SIG-M5 treated with dmso at 0.1 percent for 504 hours (cell line): ENCODE measurements around the gene CTNNA2.
A peak's percentile ranks its signal among the peaks of the same experiment; 100 is the strongest.

ENCODE experiments used
- DNase-seq: peaks from one replicate; lab custom pipeline; 2025; ENCODE audit not compliant: unreplicated experiment; lab: John Stamatoyannopoulos, UW

Gene CTNNA2

GRCh38 chr2:80255918-80256781, 743.3 kb downstream of the CTNNA2 start:
- no peak for DNase-seq

GRCh38 chr2:80256782-80257167, 743.9 kb downstream of the CTNNA2 start:
- peak; percentile 0 for DNase-seq

- DNase-seq: no peak
These were observed 744.6 kb downstream of the CTNNA2 start for GRCh38 chr2:80257450-80257849.

GRCh38 chr2:80258341-80258740, 745.5 kb downstream of the CTNNA2 start:
- no peak for DNase-seq

GRCh38 chr2:80258793-80259192, 745.9 kb downstream of the CTNNA2 start:
- no peak for DNase-seq

- no peak for DNase-seq
These were observed 746.4 kb downstream of the CTNNA2 start for GRCh38 chr2:80259292-80259691.

GRCh38 chr2:80266231-80266630, 753.4 kb downstream of the CTNNA2 start:
- DNase-seq: no peak

- no peak for DNase-seq
These were observed 757.0 kb downstream of the CTNNA2 start for GRCh38 chr2:80269806-80270205.

- no peak for DNase-seq
These were observed 767.7 kb downstream of the CTNNA2 start for GRCh38 chr2:80280598-80280997.

GRCh38 chr2:80281049-80281448, 768.2 kb downstream of the CTNNA2 start:
- DNase-seq: no peak

GRCh38 chr2:80288576-80288975, 775.7 kb downstream of the CTNNA2 start:
- no peak for DNase-seq

- no peak for DNase-seq
These were observed 778.8 kb downstream of the CTNNA2 start for GRCh38 chr2:80291656-80292055.

GRCh38 chr2:80292474-80292873, 779.6 kb downstream of the CTNNA2 start:
- no peak for DNase-seq

GRCh38 chr2:80293039-80293438, 780.2 kb downstream of the CTNNA2 start:
- DNase-seq: no peak

GRCh38 chr2:80298954-80299353, 786.1 kb downstream of the CTNNA2 start:
- DNase-seq: no peak

GRCh38 chr2:80299661-80300060, 786.8 kb downstream of the CTNNA2 start:
- no peak for DNase-seq

GRCh38 chr2:80300346-80300745, 787.5 kb downstream of the CTNNA2 start:
- DNase-seq: no peak

GRCh38 chr2:80300954-80301353, 788.1 kb downstream of the CTNNA2 start:
- no peak for DNase-seq

- DNase-seq: no peak
These were observed 789.1 kb downstream of the CTNNA2 start for GRCh38 chr2:80302001-80302313.

- DNase-seq: no peak
These were observed 789.6 kb downstream of the CTNNA2 start for GRCh38 chr2:80302314-80303005.

- DNase-seq: no peak
These were observed 790.4 kb downstream of the CTNNA2 start for GRCh38 chr2:80303006-80303908.
